ENCODE results near the gene ZNF32.
"Not testable (repeated sequence)": the region's sequence is repeated elsewhere in the genome, so short reads cannot be mapped to it uniquely, and the experiment has no call there.

Gene ZNF32

DNA sequence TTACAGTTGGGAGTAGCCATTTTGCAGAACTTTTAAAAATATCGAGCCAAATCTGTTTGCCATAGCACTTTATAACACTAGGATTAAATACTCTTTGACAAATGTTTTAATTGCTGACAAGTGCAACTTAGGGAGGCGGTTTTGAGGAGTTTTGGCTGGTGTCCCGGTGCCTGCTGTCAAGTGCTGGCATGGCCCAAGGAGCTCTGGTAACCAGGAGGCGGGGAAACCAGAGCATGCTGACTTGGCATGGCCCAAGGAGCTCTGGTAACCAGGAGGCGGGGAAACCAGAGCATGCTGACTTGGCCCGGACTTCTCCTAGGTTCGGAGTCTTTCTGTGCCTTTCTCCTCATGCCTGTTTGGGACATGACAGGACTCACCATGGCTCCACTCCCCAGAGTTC is 30.8 kb upstream of the ZNF32 start:
- no peak for DNase-seq

DNA sequence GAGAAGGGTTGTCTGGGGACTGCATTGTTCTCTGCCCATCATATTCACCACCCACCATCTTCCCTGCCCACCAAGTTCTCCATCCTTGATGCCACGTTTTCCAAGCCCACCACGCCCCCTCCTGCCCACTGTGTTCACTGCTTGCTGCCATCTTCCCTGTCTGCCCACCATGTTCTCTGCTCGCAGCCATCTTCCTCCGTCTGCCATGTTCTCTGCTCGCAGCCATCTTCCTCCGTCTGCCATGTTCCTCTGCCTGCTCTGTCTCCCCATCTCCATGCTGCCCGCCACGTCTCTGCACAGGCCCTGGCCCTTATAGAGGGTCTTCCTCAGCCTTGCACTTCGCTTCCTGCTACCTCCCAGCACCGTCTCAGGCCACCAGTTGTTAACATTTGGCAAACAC is 30.0 kb upstream of the ZNF32 start:
- DNase-seq: no peak

DNA sequence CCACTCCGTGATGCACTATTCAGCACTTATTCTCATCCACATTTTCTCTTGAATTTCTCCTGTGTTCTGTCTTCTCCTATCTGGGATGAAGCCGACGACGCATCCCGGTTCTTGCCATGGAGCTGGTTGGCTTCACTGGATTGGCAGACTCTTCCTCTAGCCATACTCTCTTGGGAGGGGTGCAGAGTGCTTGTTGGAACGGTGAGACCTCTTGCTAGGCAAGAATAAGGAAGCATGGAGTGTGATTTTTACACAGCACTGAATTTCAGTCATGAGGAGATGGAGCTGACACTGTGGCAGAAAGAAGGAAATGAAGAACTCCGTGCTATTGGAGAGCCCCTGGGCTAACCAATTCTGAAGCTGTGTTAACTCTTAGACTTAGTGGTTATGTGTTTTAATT is 28.2 kb upstream of the ZNF32 start:
- DNase-seq: no peak

DNA sequence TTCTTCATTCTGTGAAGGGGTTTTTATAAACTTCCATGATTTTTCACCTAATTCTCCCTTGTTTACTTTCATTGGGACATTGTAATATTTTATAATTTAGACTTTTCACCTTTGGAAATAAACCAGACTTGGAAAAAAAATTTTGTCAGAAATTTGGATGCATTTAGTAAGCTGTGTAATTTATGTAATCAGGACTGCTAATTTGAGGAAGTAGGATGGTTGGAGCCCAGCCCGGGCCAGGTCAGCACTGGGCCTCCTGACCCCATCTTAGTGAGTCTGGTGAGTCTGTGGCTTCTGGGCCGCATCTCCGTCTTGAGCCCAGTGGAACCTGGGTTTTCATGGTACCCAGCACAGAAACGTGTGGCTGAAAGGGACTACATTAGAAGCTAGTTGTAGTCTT is 27.6 kb upstream of the ZNF32 start:
- DNase-seq: no peak

DNA sequence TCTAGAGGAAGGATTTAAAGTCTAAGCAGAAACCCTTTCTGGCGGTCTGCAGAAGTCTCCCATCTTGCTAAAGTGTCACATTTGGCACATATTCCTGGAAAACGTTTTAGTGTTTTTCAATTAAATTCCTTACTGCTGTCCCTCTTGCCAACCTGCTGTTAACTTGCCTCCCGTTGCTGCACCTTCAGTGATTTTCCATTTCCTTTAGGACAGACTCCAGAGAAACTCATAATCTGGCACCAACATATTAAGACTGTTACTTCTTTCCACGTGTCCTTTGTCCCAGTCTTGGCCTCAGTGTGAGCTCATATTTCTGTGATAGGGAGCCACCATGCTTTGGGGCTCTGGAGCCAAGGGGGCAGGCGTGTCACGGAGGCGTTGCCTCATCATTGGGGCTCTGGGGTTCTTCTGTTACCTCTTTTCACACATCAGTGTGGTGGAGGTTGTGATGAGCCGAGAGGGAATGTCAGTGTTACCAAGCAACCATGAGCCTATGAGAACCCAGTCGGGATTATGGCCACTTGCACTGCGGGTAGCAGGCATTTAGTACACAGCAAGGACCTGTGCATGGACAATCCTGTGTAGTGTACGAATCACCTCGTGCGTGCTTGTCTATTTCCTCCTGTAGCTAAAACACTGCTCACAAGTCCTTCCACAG is 26.0 kb upstream of the ZNF32 start:
- no peak for DNase-seq

DNA sequence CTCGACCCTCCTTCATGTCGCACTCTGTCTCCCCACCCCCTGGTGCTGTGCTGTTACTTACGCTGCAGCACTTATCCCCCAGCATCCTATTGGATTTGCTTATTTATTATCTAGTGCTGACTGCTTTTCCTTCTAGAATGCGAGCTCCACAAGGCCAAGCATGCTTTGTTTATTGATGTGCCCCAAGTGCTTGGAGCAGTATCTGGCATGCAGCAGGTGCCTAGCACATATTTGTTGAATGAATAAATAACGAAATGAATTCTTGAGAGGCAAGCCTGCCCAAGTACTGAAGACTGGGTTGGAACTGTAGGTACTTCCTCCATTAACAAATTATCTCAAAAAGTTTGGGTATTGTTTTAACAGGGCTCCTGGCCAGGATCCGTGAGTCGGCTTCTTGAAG is 24.8 kb upstream of the ZNF32 start:
- DNase-seq: no peak

DNA sequence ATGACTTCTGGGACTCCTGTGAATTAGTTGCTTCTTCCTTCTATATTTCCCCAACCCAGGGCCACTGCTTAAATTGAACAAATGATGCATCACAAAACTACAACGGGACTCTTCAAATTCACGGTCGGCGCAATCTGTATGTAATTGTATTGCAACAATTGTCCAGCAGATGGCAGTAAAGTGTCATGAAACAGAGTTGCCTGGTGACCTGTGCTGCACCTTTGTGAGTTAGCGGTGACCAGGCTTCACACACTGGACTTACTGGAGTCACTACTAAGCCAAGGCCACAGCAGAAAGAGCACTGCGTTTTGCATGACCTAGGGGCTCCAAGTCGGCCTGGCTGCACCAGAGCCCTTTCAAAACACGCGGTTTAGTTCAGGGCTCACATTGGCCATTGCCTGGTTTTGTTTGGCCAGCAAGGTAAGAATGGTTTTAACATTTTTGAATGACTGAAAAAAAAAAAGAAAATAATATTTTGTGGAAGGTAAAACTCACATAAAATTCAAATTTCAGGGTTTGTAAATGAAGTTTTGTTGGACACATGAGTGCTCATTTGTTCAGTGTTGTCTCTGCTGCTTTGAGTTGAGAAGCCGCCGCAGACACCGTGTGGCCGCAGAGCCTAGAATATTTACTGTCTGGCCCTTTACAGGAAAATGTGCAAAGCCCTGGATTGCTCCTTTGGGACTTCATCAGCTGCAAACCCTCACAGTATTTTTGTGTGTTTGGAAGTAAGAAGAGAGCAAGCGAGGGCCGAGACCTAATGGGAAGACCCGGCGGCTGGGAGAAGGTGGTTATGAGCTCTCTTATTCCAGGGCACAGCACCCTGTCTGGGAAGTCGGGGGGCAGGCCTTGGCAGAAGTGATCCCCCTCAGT is 23.2 kb upstream of the ZNF32 start:
- DNase-seq: no peak

DNA sequence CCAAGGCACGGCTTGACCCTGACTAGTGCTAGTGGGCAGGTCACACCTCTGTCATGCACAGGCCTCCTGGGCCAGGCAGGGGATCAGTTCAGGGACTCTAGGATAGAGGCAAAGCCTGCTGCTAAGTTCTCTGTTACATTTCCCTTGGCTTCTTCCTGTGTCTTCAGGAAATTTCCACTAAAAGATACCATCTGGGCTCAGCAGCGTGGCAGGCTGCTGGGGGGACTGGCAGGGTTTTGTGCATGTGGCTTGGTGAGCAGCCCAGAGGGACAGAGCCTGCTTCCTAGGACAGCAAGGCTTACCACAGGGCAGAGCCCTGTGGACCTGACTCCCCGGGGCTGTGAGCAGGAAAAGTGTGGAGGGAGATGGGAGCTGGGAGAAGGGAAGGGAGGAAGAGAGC is 20.7 kb upstream of the ZNF32 start:
- no peak for DNase-seq

DNA sequence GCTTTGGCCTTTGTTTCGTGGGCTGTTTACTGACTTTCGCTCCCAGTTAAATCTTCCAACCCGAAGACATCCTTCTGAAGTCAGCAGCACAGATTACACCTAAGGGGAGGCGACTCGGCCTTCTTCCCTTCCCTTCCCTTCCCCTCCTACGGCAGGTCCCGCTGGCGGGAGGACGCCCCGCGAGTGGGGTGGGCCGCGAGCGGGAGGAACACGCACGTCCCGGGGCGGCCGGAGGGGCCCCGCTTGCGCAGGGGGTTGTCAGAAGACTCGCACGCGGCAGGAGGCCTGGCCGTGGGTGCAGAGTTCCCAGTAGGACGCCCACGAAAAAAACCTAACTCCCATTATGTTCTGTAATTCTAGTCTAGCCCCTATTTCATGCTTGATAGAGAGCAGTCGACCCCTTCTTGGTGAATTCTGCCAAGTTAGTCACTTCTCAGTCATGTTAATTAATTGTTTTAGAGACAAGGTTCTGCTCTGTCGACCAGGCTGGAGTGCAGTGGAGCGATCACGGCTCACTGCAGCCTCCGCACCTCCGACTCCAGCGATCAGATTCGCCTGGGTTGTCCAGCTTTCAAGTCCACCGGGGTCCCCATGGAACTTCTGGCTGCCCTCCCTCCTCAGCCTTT is 19.2 kb upstream of the ZNF32 start:
- DNase-seq: no peak

DNA sequence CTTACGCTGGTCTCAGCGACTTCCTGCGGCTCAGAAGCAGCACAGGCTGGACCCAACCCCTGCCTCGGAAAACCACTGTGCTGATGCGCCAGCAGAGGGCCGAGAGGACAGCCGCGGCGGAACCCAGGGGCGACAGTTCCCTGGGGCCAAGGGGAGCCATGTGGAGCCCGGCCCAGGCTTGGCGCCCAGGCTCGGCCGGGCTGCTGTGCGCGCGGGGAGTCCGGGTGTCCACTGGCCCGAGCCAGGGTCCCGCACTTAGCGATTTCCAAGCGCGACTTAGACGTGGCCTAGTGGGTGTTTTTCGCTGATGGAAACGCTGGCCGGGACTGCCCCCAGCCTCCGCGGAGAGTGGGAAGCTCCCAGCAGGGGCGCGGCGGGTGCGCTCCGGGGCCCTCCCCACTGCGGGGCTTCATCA is 18.6 kb upstream of the ZNF32 start:
- DNase-seq: no peak

DNA sequence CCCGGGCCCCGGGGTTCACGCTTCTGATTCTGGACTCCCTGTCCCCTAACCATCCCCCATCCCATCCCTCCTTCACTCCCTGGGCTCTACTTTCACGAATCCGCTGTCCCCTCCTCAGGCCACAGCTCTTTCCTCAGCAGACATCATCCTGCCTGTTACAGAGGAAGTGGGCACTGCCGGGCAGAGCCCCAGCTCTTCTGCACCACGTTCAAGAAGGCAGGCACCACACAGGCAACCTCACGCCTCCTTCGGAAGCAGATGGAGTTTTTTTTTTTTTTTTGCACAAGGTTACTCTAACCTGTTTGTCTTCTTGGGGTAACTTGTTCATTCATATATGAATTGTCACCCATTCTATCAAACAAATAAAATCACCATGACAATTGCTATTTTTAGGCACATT is 17.9 kb upstream of the ZNF32 start:
- no peak for DNase-seq

DNA sequence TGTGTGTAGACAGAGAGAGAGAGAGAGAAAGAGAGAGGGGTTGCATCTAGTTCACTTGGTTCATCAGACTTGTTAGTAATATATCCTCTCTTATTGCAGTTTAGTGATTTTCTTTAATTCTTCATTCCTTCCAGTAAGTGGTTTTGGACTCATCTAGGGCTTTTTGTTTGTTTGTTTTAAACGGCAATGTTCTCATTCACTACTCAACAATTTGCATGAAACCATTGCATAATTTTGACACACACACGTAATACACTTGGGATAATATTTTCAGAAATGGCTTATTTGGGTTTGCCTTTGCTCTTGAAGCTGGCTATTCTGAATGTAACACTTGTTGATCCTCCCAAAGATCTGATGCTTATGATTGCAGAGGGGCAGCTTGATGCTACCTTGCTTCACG is 16.4 kb upstream of the ZNF32 start:
- DNase-seq: no peak

DNA sequence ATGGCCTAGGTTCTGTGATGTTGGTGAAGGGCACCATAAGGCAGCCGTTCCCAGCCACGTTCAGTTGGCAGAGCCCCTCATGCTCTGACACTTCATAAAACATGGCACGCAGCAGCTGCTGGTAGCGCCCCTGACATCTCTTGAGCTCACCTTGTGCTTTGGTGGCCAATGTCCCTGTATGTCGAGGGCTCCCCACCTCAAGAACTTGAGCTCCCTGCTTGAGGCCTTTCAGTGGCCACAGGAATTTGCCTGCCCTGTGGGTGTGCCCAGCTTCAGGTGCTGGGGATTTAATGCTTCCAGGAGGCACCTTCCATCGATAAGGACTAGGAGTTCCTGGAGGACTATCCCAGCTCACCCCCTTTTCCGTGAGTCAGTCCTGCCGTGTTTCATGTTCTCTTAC is 9.5 kb upstream of the ZNF32 start:
- no peak for DNase-seq

DNA sequence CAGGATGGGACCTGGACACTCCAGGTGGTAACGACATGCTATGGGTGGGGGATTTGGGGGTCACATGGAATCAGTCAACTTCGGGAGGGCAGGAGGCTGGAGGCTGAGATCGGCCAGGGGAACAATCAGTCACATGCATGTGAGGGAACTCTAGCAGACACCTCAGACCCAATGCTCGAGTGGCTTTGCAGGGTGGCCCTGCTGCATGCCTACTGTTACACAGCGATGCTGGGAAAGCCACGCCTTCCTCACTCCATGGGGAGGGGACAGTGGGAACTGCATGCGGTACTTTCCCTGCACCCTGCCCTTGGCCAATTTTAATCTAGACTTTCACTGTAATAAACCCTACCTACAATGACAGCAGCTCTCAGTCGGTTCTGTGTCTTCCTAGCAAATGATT is 6.6 kb upstream of the ZNF32 start:
- no peak for DNase-seq

DNA sequence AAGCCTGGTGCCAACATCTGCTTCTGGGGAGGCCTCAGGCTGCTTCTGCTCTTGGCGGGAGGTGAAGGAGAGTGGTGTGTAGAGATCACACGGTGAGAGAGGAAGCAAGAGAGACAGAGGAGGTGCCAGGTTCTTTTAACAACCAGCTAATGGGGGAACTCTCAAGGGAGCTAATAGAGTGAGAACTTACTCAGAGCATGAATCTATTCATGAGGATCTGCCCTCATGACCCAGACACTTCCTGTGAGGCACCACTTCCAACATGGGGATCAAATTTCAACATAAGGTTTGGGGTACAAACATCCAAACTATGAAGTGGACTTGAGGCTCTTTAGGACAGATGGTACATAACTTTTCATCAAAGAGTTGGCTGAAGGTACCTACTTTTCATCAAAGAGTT is 5.1 kb upstream of the ZNF32 start:
- no peak for DNase-seq

DNA sequence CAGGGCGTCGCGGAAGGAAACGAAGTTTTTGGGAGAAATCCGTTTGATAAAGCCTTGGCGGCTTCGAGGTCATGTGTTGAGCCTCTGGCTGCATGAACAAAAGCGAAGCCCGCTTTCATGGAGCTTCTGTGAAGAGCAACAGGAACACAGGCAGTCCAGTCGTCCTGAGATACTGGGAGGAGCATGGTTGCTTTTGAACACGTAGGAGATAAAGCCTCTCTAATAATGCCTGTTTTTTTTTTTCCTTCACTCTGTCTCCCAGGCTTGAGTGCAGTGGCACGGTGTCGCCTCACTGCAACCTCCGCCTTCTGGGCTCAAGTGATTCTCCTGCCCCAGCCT is 473 bp upstream of the ZNF32 start:
- DNase-seq: no peak

DNA sequence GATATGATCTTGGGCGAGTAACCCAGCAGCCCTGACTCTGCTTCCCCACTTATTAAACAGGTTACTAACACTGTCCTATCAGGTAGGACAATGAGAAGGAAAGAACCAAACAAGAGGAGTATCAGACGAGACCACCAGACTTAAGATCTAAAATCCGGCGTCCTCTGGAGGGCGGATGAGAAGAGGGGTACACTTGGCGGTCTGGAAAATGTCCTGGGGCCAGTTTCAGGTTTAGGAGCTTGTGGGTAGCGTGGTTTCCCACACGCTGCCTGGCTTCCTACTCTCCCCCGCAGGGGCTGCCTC is 635 bp downstream of the ZNF32 start:
- no peak for DNase-seq

DNA sequence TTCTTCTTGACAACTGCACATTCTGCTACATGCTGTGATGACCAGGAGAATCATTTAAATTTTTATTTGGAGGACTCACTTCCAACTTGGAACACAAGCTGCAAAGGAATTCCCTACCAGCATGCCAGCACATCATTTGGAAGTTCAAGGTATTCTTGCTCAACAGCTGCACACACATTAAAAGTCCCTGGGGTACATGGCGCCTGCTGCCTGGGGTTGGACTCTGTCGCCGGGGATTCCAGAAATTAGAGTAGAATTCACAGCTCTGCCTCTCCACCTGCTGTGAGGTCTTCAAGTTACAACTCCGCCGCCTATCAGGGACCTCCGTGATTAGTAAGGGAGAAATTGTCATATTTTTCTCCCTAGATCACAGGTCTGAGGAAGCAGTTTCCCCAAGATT is 1.1 kb downstream of the ZNF32 start:
- DNase-seq: no peak

DNA sequence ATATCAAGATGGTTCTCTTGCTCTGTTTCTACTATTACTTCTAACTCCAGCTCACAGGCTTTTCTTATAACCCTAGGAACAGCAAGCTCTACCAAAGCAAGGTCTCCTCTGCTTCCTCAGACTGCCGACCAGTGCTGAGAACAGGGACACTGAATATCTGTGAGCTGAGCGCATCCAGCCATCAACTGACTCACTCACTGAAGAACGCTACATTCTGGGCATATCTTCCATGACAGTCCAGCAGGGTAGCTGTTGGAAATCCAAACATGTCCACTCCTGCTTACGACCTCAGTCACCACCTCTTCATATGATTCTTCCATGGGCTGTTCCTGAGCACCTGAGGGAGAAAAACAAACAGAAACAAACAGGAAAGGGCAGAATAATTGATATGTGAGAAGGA is 2.8 kb downstream of the ZNF32 start:
- no peak for DNase-seq

DNA sequence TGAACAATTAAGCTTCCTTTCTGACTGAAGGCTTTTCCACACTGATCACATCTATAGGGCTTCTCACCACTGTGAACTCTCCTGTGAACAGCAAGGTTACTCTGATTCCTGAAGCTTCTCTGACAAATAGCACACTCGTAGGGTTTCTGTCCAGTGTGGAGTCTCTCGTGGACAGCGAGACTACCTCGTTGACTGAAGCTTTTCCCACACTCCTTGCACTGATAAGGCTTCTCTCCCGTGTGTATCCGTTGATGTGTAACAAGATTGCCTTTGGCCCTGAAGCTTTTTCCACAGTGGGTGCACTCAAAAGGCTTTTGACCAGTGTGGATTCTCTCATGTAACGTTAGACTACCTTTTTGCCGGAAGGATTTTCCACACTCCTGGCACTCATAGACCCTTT is 4.4 kb downstream of the ZNF32 start:
- DNase-seq: no peak

DNA sequence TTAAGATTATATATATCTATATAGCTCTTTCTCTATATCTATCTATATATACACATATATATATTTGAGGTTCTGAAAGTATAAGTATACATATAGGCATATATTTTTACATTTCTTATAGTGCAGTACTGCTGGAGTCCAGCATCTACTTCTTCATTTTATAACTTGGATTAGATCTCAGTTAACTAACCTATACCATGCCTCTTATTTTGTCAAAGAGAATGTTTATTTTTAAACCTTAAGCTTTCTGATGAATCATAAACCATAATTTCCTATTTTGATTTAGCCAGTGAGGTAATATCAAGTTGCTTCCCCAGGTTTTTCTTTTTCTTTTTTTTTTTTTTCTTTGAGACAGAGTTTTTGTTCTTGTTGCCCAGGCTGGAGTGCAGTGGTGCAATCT is 8.1 kb downstream of the ZNF32 start:
- DNase-seq: no peak

DNA sequence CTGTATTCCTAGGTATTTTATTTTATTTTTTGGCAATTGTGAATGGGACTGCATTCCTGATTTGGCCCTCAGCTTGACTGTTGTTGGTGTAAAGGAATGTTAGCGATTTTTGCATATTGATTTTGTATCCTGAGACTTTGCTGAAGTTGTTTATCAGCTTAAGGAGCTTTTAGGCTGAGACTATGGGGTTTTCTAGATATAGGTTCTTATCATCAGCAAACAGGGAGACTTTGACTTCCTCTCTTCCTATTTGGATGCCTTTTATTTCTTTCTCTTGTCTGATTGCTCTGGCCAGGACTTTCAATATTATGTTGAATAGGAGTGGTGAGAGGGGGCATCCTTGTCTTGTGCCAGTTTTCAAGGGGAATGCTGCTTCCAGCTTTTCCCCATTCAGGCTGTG is 12.9 kb downstream of the ZNF32 start:
- not testable (repeated sequence) for DNase-seq

DNA sequence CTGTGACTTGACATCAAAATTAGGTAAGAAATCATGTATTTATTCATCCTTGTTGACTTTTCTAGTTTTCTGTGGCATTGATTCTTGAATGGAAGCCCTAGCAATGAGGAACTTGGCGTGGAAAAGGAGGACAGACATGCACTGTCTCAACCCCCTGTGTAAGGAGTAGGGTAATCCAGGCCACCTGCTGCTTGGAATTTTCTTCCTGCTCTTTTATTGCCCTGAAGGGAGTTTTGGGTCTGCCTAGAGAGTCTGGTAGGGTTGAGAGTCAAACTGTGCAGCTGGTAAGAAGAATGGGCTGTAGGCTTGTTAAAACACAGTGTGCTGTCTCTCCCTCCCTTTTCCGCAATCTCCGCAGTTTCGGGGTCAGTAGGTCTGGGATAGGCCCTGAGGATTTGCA is 19.7 kb downstream of the ZNF32 start:
- no peak for DNase-seq

DNA sequence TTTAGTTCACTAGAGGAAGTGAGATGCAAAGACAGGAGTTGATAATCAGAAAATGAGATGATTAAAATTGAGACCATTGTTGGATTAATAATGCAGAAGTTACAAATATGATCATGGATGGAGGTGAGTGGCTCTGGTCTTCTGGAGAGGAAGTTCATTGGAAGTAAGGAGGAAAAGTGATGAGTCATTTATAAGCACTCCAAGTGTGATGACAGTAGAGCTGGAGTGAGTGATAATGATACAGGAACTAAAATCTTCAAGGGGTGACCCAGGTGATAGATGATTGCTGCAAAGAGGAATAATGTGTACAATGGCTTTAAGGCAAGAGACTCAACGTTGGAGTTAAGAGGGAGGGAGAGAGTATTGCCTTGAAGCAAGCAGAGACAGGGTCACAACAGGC is 20.7 kb downstream of the ZNF32 start:
- DNase-seq: no peak

DNA sequence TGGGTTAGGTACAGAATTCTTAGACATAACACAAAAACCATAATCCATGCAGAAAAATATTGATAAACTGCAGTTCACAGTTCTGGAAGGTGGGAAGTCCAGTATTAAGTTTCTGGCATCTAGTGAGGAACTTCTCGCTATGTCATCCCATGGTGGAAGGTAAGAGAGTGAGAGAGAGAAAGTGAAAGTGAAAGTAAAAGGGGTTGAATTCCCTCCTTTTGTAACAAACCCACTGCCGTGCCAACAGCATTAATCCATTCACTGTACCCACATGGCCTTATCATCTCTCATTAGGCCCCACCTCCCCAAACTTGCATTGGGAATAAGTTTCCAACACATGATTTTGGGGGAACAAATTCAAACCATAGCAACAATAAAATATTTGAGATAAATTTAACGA is 25.3 kb downstream of the ZNF32 start:
- DNase-seq: no peak

Measured in bone marrow (tissue), 2 donors.